Skeletal muscle satellite cell (primary cell): ENCODE data around the gene MKLN1.
"Not testable (repeated sequence)": the region's sequence is repeated elsewhere in the genome, so short reads cannot be mapped to it uniquely, and the experiment has no call there.

Experiments used
- H3K27me3 ChIP-seq: 2 replicates; pipeline ENCODE4 v1.7.0; 2013; ENCODE audit warnings: low read length; ENCODE audit not compliant: control insufficient read depth, insufficient read depth
- H3K36me3 ChIP-seq: 2 replicates; pipeline ENCODE4 v1.7.0; 2013; ENCODE audit warnings: mild to moderate bottlenecking, control low read depth, low read length; ENCODE audit not compliant: insufficient read depth
- H3K4me1 ChIP-seq: 2 replicates; pipeline ENCODE4 v1.7.0; 2013; ENCODE audit warnings: low read length; ENCODE audit not compliant: control insufficient read depth, insufficient read depth
- H3K4me2 ChIP-seq: 2 replicates; pipeline ENCODE4 v1.7.0; 2013; ENCODE audit warnings: mild to moderate bottlenecking, low read length
- H3K4me3 ChIP-seq: 2 replicates; pipeline ENCODE4 v1.7.0; 2013; ENCODE audit warnings: low read length
- H3K9ac ChIP-seq: 2 replicates; pipeline ENCODE4 v1.7.0; 2013; ENCODE audit warnings: mild to moderate bottlenecking, low read depth, low read length, moderate library complexity
- H3K9me3 ChIP-seq: replicated peaks from 2 replicates; pipeline ENCODE4 v1.7.0; 2013; ENCODE audit warnings: mild to moderate bottlenecking, control low read depth, low read length

The MKLN1 gene

GRCh38 chr7:131449373-131449902 lies 121.8 kb downstream of the MKLN1 start:
- Histone ChIP-seq H3K36me3 (peaks cover 8% of the 10 kb centered on the region), H3K4me2 (no peak overlapping the region), H3K9me3 (no peaks in the 10 kb centered on the region), H3K9ac (no peak overlapping the region), H3K27me3 (no peaks in the 10 kb centered on the region), H3K4me3 (no peak overlapping the region), H3K4me1 (no peaks in the 10 kb centered on the region)

- Histone ChIP-seq H3K36me3 (peaks cover 5% of the 10 kb centered on the region), H3K4me2 (no peak overlapping the region), H3K4me1 (peaks cover 4% of the 10 kb centered on the region), H3K9me3 (no peaks in the 10 kb centered on the region), H3K4me3 (no peak overlapping the region), H3K9ac (no peak overlapping the region), H3K27me3 (no peaks in the 10 kb centered on the region)
Observed at GRCh38 chr7:131454498-131454897, 126.8 kb downstream of the MKLN1 start.

DNA sequence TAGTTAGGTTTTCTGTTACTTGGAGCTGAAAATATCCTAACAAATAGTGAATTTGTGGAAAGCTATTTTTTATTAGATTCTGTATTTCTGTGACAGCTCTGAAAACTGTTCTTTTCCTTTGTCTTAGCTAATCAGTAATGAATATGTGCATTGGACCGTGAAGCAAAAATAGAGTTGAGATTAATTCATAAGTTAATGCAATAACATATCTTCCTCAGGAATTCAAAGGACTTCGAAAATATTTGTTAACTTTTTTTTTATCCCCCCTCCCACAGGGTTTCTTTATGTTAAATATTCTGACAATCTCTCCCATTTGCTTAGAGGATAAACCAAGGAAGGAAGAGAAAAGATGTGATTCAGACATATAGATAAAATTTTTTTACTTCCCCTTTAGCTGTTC lies 127.3 kb downstream of the MKLN1 start:
- peaks cover 2% of the 10 kb centered on the region for H3K36me3 ChIP-seq
- no peak overlapping the region for H3K9ac ChIP-seq
- no peak overlapping the region for H3K4me2 ChIP-seq
- H3K9me3 ChIP-seq, result no peaks in the 10 kb centered on the region
- H3K27me3 ChIP-seq, result no peaks in the 10 kb centered on the region
- H3K4me1 ChIP-seq, result peaks cover 4% of the 10 kb centered on the region
- H3K4me3 ChIP-seq, result no peak overlapping the region

DNA sequence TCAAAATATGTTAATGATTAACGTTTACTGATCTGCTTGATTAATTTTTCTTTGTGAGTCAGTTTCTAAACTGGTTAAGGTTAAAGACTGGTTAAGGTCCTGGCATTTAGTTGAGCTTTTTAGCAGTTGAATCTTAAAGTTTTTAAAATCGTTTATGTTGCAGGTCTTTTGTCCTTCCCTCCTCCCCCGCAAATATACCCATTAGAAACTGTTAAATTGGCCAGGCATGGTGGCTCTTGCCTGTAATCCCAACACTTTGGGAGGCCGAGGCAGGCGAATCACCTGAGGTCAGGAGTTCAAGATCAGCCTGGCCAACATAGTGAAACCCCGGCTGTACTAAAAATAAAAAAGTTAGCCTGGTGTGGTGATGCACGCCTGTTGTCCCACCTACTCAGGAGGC lies 127.9 kb downstream of the MKLN1 start:
- no peaks in the 10 kb centered on the region for H3K36me3 ChIP-seq
- H3K27me3 ChIP-seq, result no peaks in the 10 kb centered on the region
- H3K9me3 ChIP-seq, result no peaks in the 10 kb centered on the region
- H3K4me2 ChIP-seq, result no peak overlapping the region
- no peak overlapping the region for H3K4me3 ChIP-seq
- peaks cover 4% of the 10 kb centered on the region for H3K4me1 ChIP-seq
- H3K9ac ChIP-seq, result no peak overlapping the region

DNA sequence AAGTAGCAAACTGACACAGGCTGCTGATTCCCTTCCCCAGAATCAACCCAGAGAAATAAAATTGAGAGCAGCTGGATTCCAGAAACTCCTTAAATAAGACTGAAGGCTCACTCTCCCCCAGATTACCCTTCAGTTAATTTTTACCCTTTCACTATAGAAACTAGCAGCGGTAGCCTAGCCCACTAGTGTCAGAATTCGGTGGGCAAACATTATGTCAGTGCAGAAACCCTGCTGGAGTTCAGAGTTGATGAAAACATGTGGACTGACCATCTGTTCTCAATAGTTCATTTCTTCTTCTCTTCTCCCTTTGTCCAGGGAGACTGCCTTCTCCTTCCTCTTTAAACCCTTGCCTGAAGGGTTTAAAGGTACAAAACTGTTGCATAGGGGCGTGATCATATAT lies 128.7 kb downstream of the MKLN1 start:
- Histone ChIP-seq H3K9ac (no peak overlapping the region), H3K4me1 (peaks cover 4% of the 10 kb centered on the region), H3K9me3 (no peaks in the 10 kb centered on the region), H3K36me3 (no peaks in the 10 kb centered on the region), H3K27me3 (no peaks in the 10 kb centered on the region), H3K4me3 (no peak overlapping the region), H3K4me2 (no peak overlapping the region)

GRCh38 chr7:131459256-131459655 lies 131.6 kb downstream of the MKLN1 start:
- Histone ChIP-seq H3K4me3 (no peak overlapping the region), H3K4me2 (no peak overlapping the region), H3K36me3 (peaks cover 12% of the 10 kb centered on the region), H3K4me1 (peaks cover 4% of the 10 kb centered on the region), H3K27me3 (no peaks in the 10 kb centered on the region), H3K9me3 (no peaks in the 10 kb centered on the region), H3K9ac (no peak overlapping the region)

DNA sequence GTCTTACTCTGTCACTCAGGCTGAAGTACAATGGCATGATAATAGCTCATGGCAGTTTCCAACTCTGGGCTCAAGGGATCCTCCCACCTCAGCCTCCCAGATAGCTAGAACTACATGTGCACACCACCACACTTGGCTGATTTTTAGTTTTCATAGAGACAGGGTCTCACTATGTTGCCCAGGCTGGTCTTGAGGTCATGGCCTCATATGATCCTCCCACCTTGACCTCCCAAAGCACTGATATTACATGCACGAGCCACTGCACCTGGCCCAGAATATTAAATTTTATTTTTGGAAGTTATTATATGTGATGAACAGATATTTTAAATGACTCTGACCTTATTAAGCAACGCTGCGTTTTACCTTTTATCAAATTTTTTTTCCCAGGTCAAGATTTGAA lies 134.4 kb downstream of the MKLN1 start:
- no peak overlapping the region for H3K4me2 ChIP-seq
- H3K27me3 ChIP-seq, result no peaks in the 10 kb centered on the region
- no peaks in the 10 kb centered on the region for H3K9me3 ChIP-seq
- H3K4me1 ChIP-seq, result peaks cover 4% of the 10 kb centered on the region
- H3K9ac ChIP-seq, result no peak overlapping the region
- H3K36me3 ChIP-seq, result peaks cover 23% of the 10 kb centered on the region
- no peak overlapping the region for H3K4me3 ChIP-seq

GRCh38 chr7:131462715-131463114 lies 135.0 kb downstream of the MKLN1 start:
- H3K9ac ChIP-seq, H3K27me3 ChIP-seq, H3K4me3 ChIP-seq, H3K4me2 ChIP-seq, H3K9me3 ChIP-seq, H3K4me1 ChIP-seq: not testable (repeated sequence)
- H3K36me3 ChIP-seq, result peaks cover 29% of the 10 kb centered on the region

- peaks cover 53% of the 10 kb centered on the region for H3K36me3 ChIP-seq
- peaks cover 4% of the 10 kb centered on the region for H3K4me1 ChIP-seq
- no peak overlapping the region for H3K4me3 ChIP-seq
- H3K27me3 ChIP-seq, result no peaks in the 10 kb centered on the region
- no peaks in the 10 kb centered on the region for H3K9me3 ChIP-seq
- no peak overlapping the region for H3K4me2 ChIP-seq
- no peak overlapping the region for H3K9ac ChIP-seq
Observed at GRCh38 chr7:131466735-131467365, 139.2 kb downstream of the MKLN1 start.

DNA sequence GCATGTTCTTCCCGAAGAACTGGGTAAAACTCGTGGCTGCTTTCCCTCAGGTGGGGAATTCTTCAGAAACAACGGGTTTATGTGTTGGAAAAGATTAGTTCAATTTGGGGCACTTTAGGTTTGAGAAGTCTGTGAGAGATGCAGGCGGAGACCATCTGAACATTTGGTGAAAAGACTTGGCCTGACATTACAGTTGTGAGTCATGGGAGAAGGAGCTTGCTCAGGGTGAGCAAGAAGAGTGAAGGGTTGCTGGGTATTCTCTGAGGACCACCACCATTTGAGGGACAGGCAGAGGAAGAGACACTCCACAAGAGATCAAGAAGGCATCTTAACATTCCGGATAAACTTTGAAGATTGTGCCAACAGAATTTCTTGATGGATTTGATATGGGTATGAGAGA lies 140.1 kb downstream of the MKLN1 start:
- Histone ChIP-seq H3K4me2 (no peak overlapping the region), H3K9me3 (no peaks in the 10 kb centered on the region), H3K9ac (no peak overlapping the region), H3K4me3 (no peak overlapping the region), H3K4me1 (peaks cover 9% of the 10 kb centered on the region), H3K36me3 (peaks cover 53% of the 10 kb centered on the region), H3K27me3 (no peaks in the 10 kb centered on the region)

DNA sequence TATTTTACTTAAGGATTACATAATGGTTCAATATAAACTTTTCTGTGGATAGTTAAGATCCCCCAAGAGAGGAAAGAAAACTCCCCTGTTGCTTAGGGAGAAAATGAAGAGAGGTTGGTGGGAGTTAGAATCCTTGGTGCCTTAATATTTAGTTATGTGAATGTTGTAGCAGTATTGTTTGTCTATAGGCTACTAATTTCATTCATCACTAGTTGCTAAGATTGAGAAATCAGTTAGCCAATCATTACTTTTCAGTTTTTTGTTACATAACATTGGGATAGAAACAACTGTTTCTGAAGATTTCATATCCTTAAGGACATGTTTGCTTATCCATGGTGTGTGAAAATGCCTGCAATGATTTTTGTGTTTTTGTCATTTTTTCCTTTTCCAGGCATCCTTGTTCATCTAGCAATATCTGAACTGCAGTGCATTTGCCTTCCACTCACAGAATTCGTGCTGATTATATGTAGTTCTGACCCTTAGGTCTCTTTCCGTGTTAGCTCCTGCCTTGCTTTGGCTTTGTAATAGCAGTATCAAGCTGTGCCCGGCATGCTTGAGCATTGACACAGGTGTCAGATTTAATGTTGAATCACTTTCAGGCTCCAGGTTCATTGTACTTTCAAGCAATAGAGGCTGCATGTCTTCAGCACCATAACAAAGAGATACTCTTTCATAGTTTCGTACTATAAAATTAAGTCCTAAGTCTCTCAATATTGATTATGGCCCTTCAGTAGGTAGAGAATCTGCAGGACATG lies 143.8 kb downstream of the MKLN1 start:
- peaks cover 46% of the 10 kb centered on the region for H3K36me3 ChIP-seq
- H3K27me3 ChIP-seq, result no peaks in the 10 kb centered on the region
- no peaks in the 10 kb centered on the region for H3K9me3 ChIP-seq
- no peak overlapping the region for H3K4me3 ChIP-seq
- H3K9ac ChIP-seq, result no peak overlapping the region
- H3K4me2 ChIP-seq, result no peak overlapping the region
- peaks cover 9% of the 10 kb centered on the region for H3K4me1 ChIP-seq

GRCh38 chr7:131476740-131477139 lies 149.1 kb downstream of the MKLN1 start:
- Histone ChIP-seq H3K4me2 (no peak overlapping the region), H3K27me3 (no peaks in the 10 kb centered on the region), H3K9me3 (no peaks in the 10 kb centered on the region), H3K36me3 (peaks cover 15% of the 10 kb centered on the region), H3K4me3 (no peak overlapping the region), H3K4me1 (peaks cover 21% of the 10 kb centered on the region), H3K9ac (no peak overlapping the region)
